Fibroblast of villous mesenchyme (primary cell): ENCODE measurements around the gene UBA52. TPM values are rescaled to one million over a fixed set of nuclear protein-coding genes. Genes with fewer than 3 reads are reported as not detected.
"Not testable (repeated sequence)": the region's sequence is repeated elsewhere in the genome, so short reads cannot be mapped to it uniquely, and the experiment has no call there.

ENCODE experiments used
- DNase-seq: peaks from one replicate; pipeline ENCODE4 v3.0.0-alpha.2; 2010; ENCODE audit warnings: low read depth
- H3K4me3 ChIP-seq: 2 replicates; pipeline ENCODE4 v1.5.1; 2011; ENCODE audit warnings: low read depth, mild to moderate bottlenecking, low read length
- CTCF ChIP-seq: IDR thresholded peaks from 2 replicates; pipeline ENCODE4 v1.5.1; 2012; ENCODE audit warnings: low read depth, mild to moderate bottlenecking, low read length; ENCODE audit not compliant: insufficient read depth
- total RNA-seq: library from RNA; depleted of rRNA; stranded (reverse); fragments of >200 nt; gene quantifications from 2 replicates; pipeline ENCODE4 v1.2.3, GENCODE V29; 2012

The UBA52 gene
- total RNA-seq, 1 donor, result 357 TPM

DNA sequence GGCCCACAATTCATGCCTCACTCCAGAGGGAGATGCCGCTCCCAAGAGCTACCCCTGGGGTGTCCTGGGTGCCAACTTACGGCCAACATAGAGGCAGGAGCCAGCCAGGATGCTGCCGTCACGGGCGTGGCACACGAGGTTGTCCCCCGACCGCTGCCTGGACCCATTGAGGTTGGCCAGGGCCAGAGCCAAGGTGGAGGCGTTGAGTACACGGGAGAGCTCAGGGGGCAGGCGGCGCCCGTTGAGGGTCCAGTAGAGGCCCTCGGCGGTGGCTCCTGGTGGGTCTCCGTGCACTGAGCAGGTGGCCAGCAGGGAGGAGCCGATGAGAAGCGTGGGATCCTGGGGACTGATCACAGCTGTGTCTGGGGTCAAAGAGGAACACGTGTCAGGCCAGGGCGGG is 27.8 kb downstream of the UBA52 start:
- no peak for TF ChIP-seq CTCF
- H3K4me3 ChIP-seq, result no peak overlapping the region
- DNase-seq, result no peak

GRCh38 chr19:18600692-18601397 is 29.2 kb downstream of the UBA52 start:
- not testable (repeated sequence) for DNase-seq, H3K4me3 ChIP-seq

GRCh38 chr19:18601875-18602274 is 30.2 kb downstream of the UBA52 start:
- no peak overlapping the region for H3K4me3 ChIP-seq
- DNase-seq, result no peak
- no peak for TF ChIP-seq CTCF

DNA sequence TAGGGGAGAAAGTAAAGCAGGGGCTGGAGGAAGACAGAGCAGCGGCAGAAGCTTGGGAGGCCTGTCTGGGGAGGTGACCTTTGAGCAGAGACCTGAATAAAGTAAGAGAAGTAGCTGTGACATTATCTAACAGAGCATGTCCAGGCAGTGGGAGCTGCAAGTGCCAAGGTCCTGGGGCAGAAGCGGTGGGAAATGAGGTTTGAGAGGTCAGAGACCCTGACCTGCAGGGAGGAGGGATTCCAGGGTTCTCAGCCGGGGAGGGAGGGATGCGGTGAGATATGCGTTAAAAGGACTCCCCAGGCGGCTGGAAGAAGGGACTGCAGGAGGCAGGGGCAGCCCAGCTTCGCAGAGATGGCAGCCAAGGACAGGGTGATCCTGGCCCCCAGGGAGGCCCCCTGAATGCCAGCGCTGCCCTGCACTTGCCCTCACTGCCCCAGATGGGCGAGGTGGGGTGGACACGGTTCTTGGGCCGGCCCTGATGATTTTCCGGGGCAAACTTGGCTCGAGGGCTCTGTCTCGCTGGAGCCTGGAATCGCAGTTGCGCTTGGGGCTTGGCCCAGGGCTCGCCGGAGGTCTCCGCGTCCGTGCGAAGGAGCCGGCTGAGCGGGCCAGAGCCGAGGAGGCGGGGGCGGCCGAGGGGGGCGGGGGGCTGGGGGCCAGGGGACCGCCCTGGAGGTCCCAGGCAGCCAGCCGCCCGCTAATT is 31.7 kb downstream of the UBA52 start:
- TF ChIP-seq CTCF, result peak; percentile 20
- DNase-seq, result no peak
- H3K4me3 ChIP-seq, result no peak overlapping the region

GRCh38 chr19:18603958-18604819 is 32.5 kb downstream of the UBA52 start:
- DNase-seq, result no peak
- no peak overlapping the region for H3K4me3 ChIP-seq
- no peak for TF ChIP-seq CTCF

- DNase-seq, result no peak
- H3K4me3 ChIP-seq, result no peak overlapping the region
- TF ChIP-seq CTCF, result no peak
These were observed 33.1 kb downstream of the UBA52 start for GRCh38 chr19:18604820-18605159.

DNA sequence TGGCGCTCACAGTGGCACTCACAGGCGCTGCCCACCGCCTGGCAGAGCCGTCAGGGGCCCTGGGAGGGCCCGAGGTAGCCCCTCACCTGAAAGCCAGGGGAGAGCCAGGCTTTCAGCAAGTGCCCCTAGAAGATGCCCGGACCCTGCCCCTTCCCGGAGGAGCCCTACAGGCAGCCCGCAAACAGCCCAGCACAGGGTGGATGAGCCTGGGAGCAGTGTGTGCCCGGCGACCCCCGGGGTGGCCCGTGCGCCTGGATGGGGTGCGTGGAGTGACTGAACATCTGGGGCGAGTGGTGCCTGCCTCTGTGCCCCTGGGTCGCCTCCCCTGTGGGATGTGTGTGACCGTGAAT is 33.5 kb downstream of the UBA52 start:
- TF ChIP-seq CTCF, result no peak
- H3K4me3 ChIP-seq, result no peak overlapping the region
- DNase-seq, result no peak
